Naive thymus-derived CD4-positive, alpha-beta T cell (primary cell): ENCODE measurements around the gene VPS18. TPM values are rescaled to one million over a fixed set of nuclear protein-coding genes. Genes with fewer than 3 reads are reported as not detected.

Source experiments
- ATAC-seq: fragments of 150-1000 bp; cut with Tn5 transposase; 2 replicates; pipeline ENCODE4 v1.10.0; 2021; ENCODE audit warnings: mild to moderate bottlenecking, moderate library complexity
- CTCF ChIA-PET: fragments of 350-600 bp; sonication (Branson Sonifier 250); formaldehyde crosslinking; loops from one replicate; lab custom pipeline; 2021; ENCODE audit warnings: antibody characterized with exemption; lab: Charles Lee
- POLR2A ChIA-PET: fragments of 350-600 bp; sonication (Branson Sonifier 250); formaldehyde crosslinking; loops from one replicate; lab custom pipeline; 2021; ENCODE audit warnings: antibody characterized with exemption, inconsistent platforms; lab: Charles Lee
- DNase-seq, 9 donors: peaks; one replicate each; pipeline versions ENCODE4 v3.0.0 to v3.0.0-alpha.2; 2020 to 2022; ENCODE audit warnings: mixed read lengths in 1 of 9
- H3K27ac ChIP-seq: one replicate; pipeline ENCODE4 v1.7.0; 2013; ENCODE audit warnings: mild to moderate bottlenecking, low read depth, low read length, moderate library complexity
- H3K27me3 ChIP-seq, 2 donors: one replicate each; pipeline ENCODE4 v1.7.0; 2013; ENCODE audit warnings: low read length in 2 of 2, mild to moderate bottlenecking in 2 of 2, moderate library complexity in 2 of 2; ENCODE audit not compliant: control insufficient read depth in 2 of 2, insufficient read depth in 2 of 2
- H3K36me3 ChIP-seq, 3 experiments: 1 replicate in 2 of 3; 2 replicates in 1 of 3; pipeline ENCODE4 v1.7.0; 2013; ENCODE audit warnings: low read length in 3 of 3, mild to moderate bottlenecking in 3 of 3, moderate library complexity in 1 of 3; ENCODE audit not compliant: insufficient read depth in 3 of 3, control insufficient read depth in 2 of 3
- H3K4me1 ChIP-seq, 2 donors: one replicate each; pipeline ENCODE4 v1.7.0; 2013; ENCODE audit warnings: low read length in 2 of 2, mild to moderate bottlenecking in 2 of 2, moderate library complexity in 1 of 2; ENCODE audit not compliant: control insufficient read depth in 2 of 2, insufficient read depth in 2 of 2
- H3K4me3 ChIP-seq: 2 replicates; pipeline ENCODE4 v1.7.0; 2013; ENCODE audit warnings: mild to moderate bottlenecking, low read length
- H3K9me3 ChIP-seq, 3 experiments: 1 replicate in 2 of 3; 2 replicates in 1 of 3; pipeline ENCODE4 v1.7.0; 2013; ENCODE audit warnings: low read length in 3 of 3; ENCODE audit not compliant: control insufficient read depth in 2 of 3
- H3K27ac Mint-ChIP-seq, 9 donors: one replicate each; pipeline ENCODE4 v1.8.0; 2020 to 2022; ENCODE audit warnings: mixed read lengths in 9 of 9, mild to moderate bottlenecking in 8 of 9, moderate library complexity in 5 of 9, inconsistent platforms in 2 of 9
- H3K27me3 Mint-ChIP-seq, 5 donors: one replicate each; pipeline ENCODE4 v1.8.0; 2021 to 2022; ENCODE audit warnings: mixed read lengths in 5 of 5, mild to moderate bottlenecking in 1 of 5
- H3K36me3 Mint-ChIP-seq, 5 donors: one replicate each; pipeline ENCODE4 v1.8.0; 2020 to 2022; ENCODE audit warnings: mixed read lengths in 5 of 5, mild to moderate bottlenecking in 3 of 5, inconsistent platforms in 1 of 5
- H3K4me1 Mint-ChIP-seq, 7 donors: one replicate each; pipeline ENCODE4 v1.8.0; 2020 to 2022; ENCODE audit warnings: mixed read lengths in 7 of 7, mild to moderate bottlenecking in 3 of 7, inconsistent platforms in 1 of 7
- H3K4me3 Mint-ChIP-seq, 10 donors: one replicate each; pipeline ENCODE4 v1.8.0; 2020 to 2022; ENCODE audit warnings: mild to moderate bottlenecking in 10 of 10, mixed read lengths in 10 of 10, moderate library complexity in 6 of 10, inconsistent platforms in 2 of 10
- H3K9me3 Mint-ChIP-seq, 11 donors: one replicate each; pipeline ENCODE4 v1.8.0; 2020 to 2022; ENCODE audit warnings: mixed read lengths in 11 of 11, mild to moderate bottlenecking in 4 of 11, inconsistent platforms in 1 of 11, moderate library complexity in 1 of 11
- intact Hi-C, 2 donors: fragments of 100-400 bp; cut with micrococcal nuclease; formaldehyde crosslinking; loops; one replicate each; pipeline ENCODE4 v1.15.1; 2023
- polyA plus RNA-seq, 2 donors: library from polyadenylated mRNA; unstranded; fragments of 300-500 nt; fragmentation: Illumina TruSeq; gene quantifications; one replicate each; pipeline ENCODE4 v1.2.3, GENCODE V29; 2021
- total RNA-seq, 6 experiments: library from RNA in 5 of 6; stranded (reverse) in 5 of 6; gene quantifications; 1 replicate in 5 of 6; 2 replicates in 1 of 6; pipeline ENCODE4 v1.2.3 and lab custom pipeline; 2021 to 2026

Gene VPS18
- total and polyA plus RNA-seq, 7 experiments from 2014 or later: 15.9 to 25.8 (median 20.5) TPM

GRCh38 chr15:40952901-40953712 lies 58.9 kb downstream of the VPS18 start, which contains the start of gene CHAC1:
Gene CHAC1, plus strand, starts transcription at chr15:40953471. Its CDS starts 113 bp downstream, at chr15:40953584.
- ATAC-seq (peak; percentile 98), DNase-seq (peak; percentile 79 to 97 (median 94))
- Histone ChIP-seq H3K27ac (peak within 1 kb of the TSS; percentile 74), H3K4me1 (peaks cover 10 to 14% of the 10 kb centered on the region in 2 donors), H3K4me3 (peak within 1 kb of the TSS; percentile 68), H3K9me3 (no peaks in the 10 kb centered on the region), H3K27me3 (no peaks in the 10 kb centered on the region), H3K36me3 (no peaks in the 10 kb centered on the region)
- H3K4me3 Mint-ChIP-seq: peak within 1 kb of the TSS; percentile 87 to 96 (median 94)
- ChIA-PET CTCF (interaction anchor here (1.6 to 2.1 kb wide), 2 partner anchors 11 to 59 kb away, joined by 4 to 10 read pairs; partner anchors contain the start of gene VPS18), POLR2A (interaction anchor here (1.2 to 3.9 kb wide), 3 partner anchors 11 to 278 kb away, joined by 3 to 34 read pairs (median 3); partner anchors contain the start of gene CHP1)
- H3K27me3 Mint-ChIP-seq: peaks cover 0 to 4% (median 0%) of the 10 kb centered on the region in 5 donors
- H3K9me3 Mint-ChIP-seq: peaks cover 0 to 2% (median 0%) of the 10 kb centered on the region in 11 donors
- H3K27ac Mint-ChIP-seq: peak within 1 kb of the TSS in 8 of 9 donors; percentile 76 to 95 (median 88)
- H3K36me3 Mint-ChIP-seq: peaks cover 0 to 8% (median 0%) of the 10 kb centered on the region in 5 donors
- H3K4me1 Mint-ChIP-seq: peaks cover 7 to 34% (median 19%) of the 10 kb centered on the region in 7 donors
- intact Hi-C loops: loop anchor here (1.0 to 5.0 kb wide), 15 partner anchors 11 to 821 kb away; partner anchors contain the start of genes CHP1 (in 2 of the 2), DNAJC17 (in 2 of the 2), ZFYVE19 (in 2 of the 2) and EXD1 (in 1 of the 2)

Other genes starting within 250 kb of the VPS18 start
- gene RAD51, start 199.3 kb upstream of the VPS18 start, total RNA-seq: 10 to 100 TPM in 1 of 5 experiments, 1 to 10 TPM in 2, under 1 TPM in 2; 0.51 to 51.5 (median 1.4) TPM
- under 1 TPM; 0.34 to 0.39 TPM for gene RAD51, start 199.3 kb upstream of the VPS18 start, polyA plus RNA-seq
- gene RMDN3, start 139.2 kb upstream of the VPS18 start, total RNA-seq: 10 to 100 TPM; 19.5 to 44.0 (median 31.9) TPM
- gene RMDN3, start 139.2 kb upstream of the VPS18 start, polyA plus RNA-seq: 10 to 100 TPM; 15.7 to 20.2 TPM
- 10 to 100 TPM; 14.5 to 38.3 (median 18.1) TPM for gene GCHFR, start 130.4 kb upstream of the VPS18 start, total RNA-seq
- 10 to 100 TPM; 65.7 to 83.2 TPM for gene GCHFR, start 130.4 kb upstream of the VPS18 start, polyA plus RNA-seq
- 1 to 10 TPM in 3 of 5 experiments, under 1 TPM in 2; 0.73 to 2.8 (median 1.3) TPM for gene C15orf62, start 124.5 kb upstream of the VPS18 start, total RNA-seq
- under 1 TPM; 0.35 to 0.67 TPM for gene C15orf62, start 124.5 kb upstream of the VPS18 start, polyA plus RNA-seq
- 10 to 100 TPM; 17.9 to 31.9 (median 30.5) TPM for gene ZFYVE19, start 87.4 kb upstream of the VPS18 start, total RNA-seq
- 10 to 100 TPM; 15.7 to 22.7 TPM for gene ZFYVE19, start 87.4 kb upstream of the VPS18 start, polyA plus RNA-seq
- gene DNAJC17, start 87.0 kb upstream of the VPS18 start, total RNA-seq: 10 to 100 TPM; 28.8 to 50.9 (median 36.7) TPM
- gene DNAJC17, start 87.0 kb upstream of the VPS18 start, polyA plus RNA-seq: 10 to 100 TPM; 31.0 to 35.5 TPM
- gene PPP1R14D, start 65.7 kb upstream of the VPS18 start, total RNA-seq: not detected
- not detected for gene PPP1R14D, start 65.7 kb upstream of the VPS18 start, polyA plus RNA-seq
- 1 to 10 TPM in 4 of 5 experiments, under 1 TPM in 1; 1.00 to 8.9 (median 3.6) TPM for gene SPINT1, start 50.4 kb upstream of the VPS18 start, total RNA-seq
- gene SPINT1, start 50.4 kb upstream of the VPS18 start, polyA plus RNA-seq: 1 to 10 TPM; 2.0 to 4.2 TPM
- gene RHOV, start 20.2 kb upstream of the VPS18 start, total RNA-seq: under 1 TPM in 1 of 5 experiments, not detected in 4; 0.39 TPM
- gene RHOV, start 20.2 kb upstream of the VPS18 start, polyA plus RNA-seq: not detected
- not detected for gene DLL4, start 34.9 kb downstream of the VPS18 start, total RNA-seq
- not detected for gene DLL4, start 34.9 kb downstream of the VPS18 start, polyA plus RNA-seq
- gene CHAC1, start 59.0 kb downstream of the VPS18 start, total RNA-seq: 1 to 10 TPM in 3 of 5 experiments, under 1 TPM in 2; 0.24 to 5.7 (median 1.1) TPM
- gene CHAC1, start 59.0 kb downstream of the VPS18 start, polyA plus RNA-seq: under 1 TPM in 1 of 2 donors, not detected in 1; 0.39 TPM
- 10 to 100 TPM; 30.1 to 36.5 (median 32.3) TPM for gene INO80, start 221.8 kb downstream of the VPS18 start, total RNA-seq
- gene INO80, start 221.8 kb downstream of the VPS18 start, polyA plus RNA-seq: 10 to 100 TPM in 1 of 2 donors, 1 to 10 TPM in 1; 3.8 to 13.9 TPM